Bladder microvascular endothelial cell (primary cell): Measurements from ENCODE around the gene NDUFAF4. TPM values are rescaled to one million over a fixed set of nuclear protein-coding genes. Genes with fewer than 3 reads are reported as not detected.

Source experiments
- total RNA-seq: library from RNA; depleted of rRNA; stranded (reverse); fragments of >200 nt; gene quantifications from 2 replicates; pipeline ENCODE4 v1.2.3, GENCODE V29; 2014

NDUFAF4 gene
- 5.5 and 9.3 TPM in 2 replicates for total RNA-seq

GRCh38 chr6:96897396-96898240 lies at the start of gene NDUFAF4:
Gene NDUFAF4, minus strand, starts transcription at chr6:96897891. Its CDS starts 90 bp downstream, at chr6:96897801.

Other genes with a start within 250 kb of the NDUFAF4 start
- under 0.01 and 0.13 TPM in 2 replicates for gene GPR63, start 60.4 kb downstream of the NDUFAF4 start, total RNA-seq
- gene KLHL32, start 26.8 kb upstream of the NDUFAF4 start, total RNA-seq, result not detected in 2 replicates